ENCODE measurements around the gene WWC2.

Gene WWC2

DNA sequence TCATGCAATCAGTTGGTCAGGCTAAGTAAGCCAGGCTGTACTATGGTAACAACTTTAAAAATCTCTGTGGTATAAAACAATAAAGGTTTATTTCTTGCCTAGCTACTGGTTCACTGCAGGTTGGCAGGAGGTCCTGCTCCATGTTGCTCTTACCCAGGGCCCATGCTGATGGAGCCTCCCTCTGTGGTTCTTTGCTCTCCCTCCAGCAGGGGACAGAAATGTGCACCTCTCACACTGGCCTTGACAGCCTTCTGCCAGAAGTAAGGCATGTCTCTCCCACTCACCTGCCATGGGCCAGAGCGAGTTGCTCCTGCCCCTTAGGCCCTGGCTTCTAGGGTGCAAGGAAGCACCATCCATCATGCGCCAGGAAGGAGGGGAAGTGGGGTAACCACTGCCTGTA lies 189.9 kb downstream of the WWC2 start:
- Histone ChIP-seq H3K9ac (ENCODE audit: low read length) (no peak overlapping the region), H3K27me3 (ENCODE audit: control insufficient read depth, insufficient read depth, low read length) (no peaks in the 10 kb centered on the region), H3K4me1 (ENCODE audit: control insufficient read depth, low read depth, low read length) (no peaks in the 10 kb centered on the region), H3K36me3 (ENCODE audit: control insufficient read depth, low read depth, low read length) (peaks cover 67% of the 10 kb centered on the region), H3K9me3 (ENCODE audit: control insufficient read depth, low read depth, low read length) (no peaks in the 10 kb centered on the region), H3K27ac (ENCODE audit: low read length) (no peak overlapping the region), H3K4me3 (ENCODE audit: low read length) (no peak overlapping the region)

DNA sequence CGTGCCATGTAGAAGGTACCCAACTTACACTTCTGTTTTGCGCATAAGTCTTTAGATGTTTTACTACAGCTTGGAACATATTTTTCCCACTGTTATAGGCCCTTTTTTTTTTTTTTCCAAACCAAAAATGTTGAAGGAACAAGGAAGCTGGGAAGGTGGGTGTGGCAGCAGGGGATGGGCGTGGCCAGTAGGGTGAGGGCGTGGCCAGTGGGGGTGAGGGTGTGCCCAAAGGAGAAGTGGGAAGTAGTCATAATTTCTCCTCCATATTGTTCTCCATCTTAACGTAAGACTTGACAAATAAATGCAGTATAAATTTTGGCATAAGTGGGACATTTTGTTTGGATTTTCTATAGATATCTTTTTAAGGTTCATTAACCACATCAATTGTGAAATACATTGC lies 190.6 kb downstream of the WWC2 start:
- H3K27ac ChIP-seq (ENCODE audit: low read length), result no peak overlapping the region
- H3K4me1 ChIP-seq (ENCODE audit: control insufficient read depth, low read depth, low read length), result no peaks in the 10 kb centered on the region
- no peak overlapping the region for H3K9ac ChIP-seq (ENCODE audit: low read length)
- no peaks in the 10 kb centered on the region for H3K9me3 ChIP-seq (ENCODE audit: control insufficient read depth, low read depth, low read length)
- H3K36me3 ChIP-seq (ENCODE audit: control insufficient read depth, low read depth, low read length), result peaks cover 62% of the 10 kb centered on the region
- no peaks in the 10 kb centered on the region for H3K27me3 ChIP-seq (ENCODE audit: control insufficient read depth, insufficient read depth, low read length)
- no peak overlapping the region for H3K4me3 ChIP-seq (ENCODE audit: low read length)

DNA sequence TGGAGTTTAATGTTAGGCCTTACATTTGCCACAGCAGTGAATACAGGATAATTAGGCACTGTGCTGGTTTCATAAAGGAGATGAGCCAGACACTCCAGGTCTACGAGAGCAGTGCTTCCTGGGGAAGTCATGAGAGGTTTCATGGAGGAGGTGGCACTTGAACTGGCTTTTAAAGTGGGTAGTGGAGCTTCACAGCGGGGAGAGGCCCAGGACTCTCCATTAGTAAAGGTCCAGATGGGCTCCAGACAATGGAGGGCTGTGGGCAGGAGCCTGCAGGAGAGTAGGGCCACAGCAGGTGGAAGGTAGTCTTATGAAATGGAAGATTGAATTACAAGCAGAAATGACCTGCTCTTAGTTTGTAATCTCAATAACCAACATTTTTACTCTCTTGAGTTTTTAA lies 192.0 kb downstream of the WWC2 start:
- Histone ChIP-seq H3K4me3 (ENCODE audit: low read length) (no peak overlapping the region), H3K9ac (ENCODE audit: low read length) (no peak overlapping the region), H3K27me3 (ENCODE audit: control insufficient read depth, insufficient read depth, low read length) (no peaks in the 10 kb centered on the region), H3K4me1 (ENCODE audit: control insufficient read depth, low read depth, low read length) (no peaks in the 10 kb centered on the region), H3K27ac (ENCODE audit: low read length) (no peak overlapping the region), H3K36me3 (ENCODE audit: control insufficient read depth, low read depth, low read length) (peaks cover 57% of the 10 kb centered on the region), H3K9me3 (ENCODE audit: control insufficient read depth, low read depth, low read length) (no peaks in the 10 kb centered on the region)

DNA sequence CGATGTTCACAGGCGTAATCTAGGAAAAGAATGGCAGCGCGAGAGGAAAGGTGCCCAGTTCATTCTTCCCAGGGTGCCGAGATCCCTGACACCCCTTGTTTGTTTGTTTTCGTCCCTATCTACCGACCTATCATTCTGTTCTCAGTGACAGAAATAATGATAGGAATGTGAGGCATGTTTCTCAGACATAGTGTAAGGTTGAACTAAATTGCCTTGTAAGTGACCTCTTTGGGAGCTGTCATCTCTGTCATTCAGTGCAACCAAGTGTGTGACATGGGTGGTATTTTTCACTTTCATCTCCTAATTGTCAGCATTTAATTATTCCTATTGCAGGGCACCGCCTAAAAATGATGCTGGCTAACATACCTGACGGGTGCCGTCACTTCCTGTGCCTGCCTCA lies 196.7 kb downstream of the WWC2 start:
- Histone ChIP-seq H3K4me3 (ENCODE audit: low read length) (no peak overlapping the region), H3K9ac (ENCODE audit: low read length) (no peak overlapping the region), H3K27ac (ENCODE audit: low read length) (no peak overlapping the region), H3K9me3 (ENCODE audit: control insufficient read depth, low read depth, low read length) (no peaks in the 10 kb centered on the region), H3K4me1 (ENCODE audit: control insufficient read depth, low read depth, low read length) (no peaks in the 10 kb centered on the region), H3K27me3 (ENCODE audit: control insufficient read depth, insufficient read depth, low read length) (no peaks in the 10 kb centered on the region), H3K36me3 (ENCODE audit: control insufficient read depth, low read depth, low read length) (peaks cover 29% of the 10 kb centered on the region)

DNA sequence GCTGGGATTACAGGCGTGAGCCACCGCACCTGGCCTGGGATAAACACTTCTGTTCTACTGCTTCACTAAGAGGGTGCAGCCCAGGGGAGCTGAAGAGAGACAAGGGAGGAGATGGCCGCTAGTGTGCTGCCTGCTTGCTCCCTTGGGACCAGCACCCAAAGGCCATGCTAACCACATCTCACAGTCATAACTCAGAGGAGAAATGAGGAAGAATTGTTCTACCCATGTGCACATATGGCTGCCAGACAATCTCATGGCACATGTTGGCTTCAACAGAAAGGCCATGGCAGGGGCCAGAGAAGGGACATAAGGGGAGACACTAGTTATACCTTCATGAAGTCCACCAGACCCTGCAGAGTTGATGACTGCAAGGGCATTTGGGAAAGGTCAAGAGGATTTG lies 198.6 kb downstream of the WWC2 start:
- H3K9ac ChIP-seq (ENCODE audit: low read length), result no peak overlapping the region
- no peak overlapping the region for H3K4me3 ChIP-seq (ENCODE audit: low read length)
- peaks cover 29% of the 10 kb centered on the region for H3K36me3 ChIP-seq (ENCODE audit: control insufficient read depth, low read depth, low read length)
- no peak overlapping the region for H3K27ac ChIP-seq (ENCODE audit: low read length)
- no peaks in the 10 kb centered on the region for H3K4me1 ChIP-seq (ENCODE audit: control insufficient read depth, low read depth, low read length)
- no peaks in the 10 kb centered on the region for H3K27me3 ChIP-seq (ENCODE audit: control insufficient read depth, insufficient read depth, low read length)
- no peaks in the 10 kb centered on the region for H3K9me3 ChIP-seq (ENCODE audit: control insufficient read depth, low read depth, low read length)

DNA sequence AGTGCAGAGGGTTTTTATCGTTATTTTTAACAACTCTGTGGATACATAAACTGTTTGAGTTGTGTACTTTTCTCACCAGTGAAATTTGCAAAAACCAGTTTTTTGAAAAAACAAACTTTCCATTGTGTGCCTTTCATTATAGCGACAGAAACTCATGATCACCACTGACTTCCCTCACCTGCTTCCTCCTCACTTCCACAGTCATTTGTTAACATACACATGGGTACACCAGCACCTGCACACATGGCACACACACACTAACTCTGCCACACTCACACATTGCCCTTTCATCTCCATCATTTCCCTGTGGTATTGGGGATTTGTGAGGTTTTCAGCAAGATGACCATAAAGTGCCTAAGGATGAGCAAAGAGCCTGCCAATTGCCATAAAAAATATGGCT lies 200.4 kb downstream of the WWC2 start:
- H3K4me1 ChIP-seq (ENCODE audit: control insufficient read depth, low read depth, low read length), result no peaks in the 10 kb centered on the region
- H3K9me3 ChIP-seq (ENCODE audit: control insufficient read depth, low read depth, low read length), result no peaks in the 10 kb centered on the region
- H3K4me3 ChIP-seq (ENCODE audit: low read length), result no peak overlapping the region
- no peak overlapping the region for H3K9ac ChIP-seq (ENCODE audit: low read length)
- H3K36me3 ChIP-seq (ENCODE audit: control insufficient read depth, low read depth, low read length), result peaks cover 27% of the 10 kb centered on the region
- no peaks in the 10 kb centered on the region for H3K27me3 ChIP-seq (ENCODE audit: control insufficient read depth, insufficient read depth, low read length)
- no peak overlapping the region for H3K27ac ChIP-seq (ENCODE audit: low read length)

DNA sequence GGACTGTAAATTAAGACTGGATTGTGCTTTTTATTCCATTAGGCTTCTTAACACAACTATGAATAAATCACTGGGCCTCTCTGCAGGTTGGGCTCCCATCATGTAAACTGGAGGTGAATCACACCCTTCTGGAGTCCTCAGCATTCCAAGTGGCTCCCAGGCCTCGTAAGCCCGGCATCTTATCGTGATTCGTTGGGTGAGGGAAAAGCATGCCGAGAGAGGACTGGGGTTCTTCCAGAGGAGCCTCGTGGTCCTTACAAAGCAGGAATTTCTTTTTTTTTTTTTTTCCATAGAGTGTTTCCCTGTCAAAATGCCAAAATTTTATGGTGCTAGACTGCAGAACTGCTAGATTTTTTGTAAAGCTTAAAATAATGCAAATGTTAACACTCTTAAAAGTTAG lies 201.0 kb downstream of the WWC2 start:
- no peaks in the 10 kb centered on the region for H3K9me3 ChIP-seq (ENCODE audit: control insufficient read depth, low read depth, low read length)
- peaks cover 26% of the 10 kb centered on the region for H3K36me3 ChIP-seq (ENCODE audit: control insufficient read depth, low read depth, low read length)
- no peak overlapping the region for H3K27ac ChIP-seq (ENCODE audit: low read length)
- no peaks in the 10 kb centered on the region for H3K4me1 ChIP-seq (ENCODE audit: control insufficient read depth, low read depth, low read length)
- no peaks in the 10 kb centered on the region for H3K27me3 ChIP-seq (ENCODE audit: control insufficient read depth, insufficient read depth, low read length)
- H3K9ac ChIP-seq (ENCODE audit: low read length), result no peak overlapping the region
- no peak overlapping the region for H3K4me3 ChIP-seq (ENCODE audit: low read length)

DNA sequence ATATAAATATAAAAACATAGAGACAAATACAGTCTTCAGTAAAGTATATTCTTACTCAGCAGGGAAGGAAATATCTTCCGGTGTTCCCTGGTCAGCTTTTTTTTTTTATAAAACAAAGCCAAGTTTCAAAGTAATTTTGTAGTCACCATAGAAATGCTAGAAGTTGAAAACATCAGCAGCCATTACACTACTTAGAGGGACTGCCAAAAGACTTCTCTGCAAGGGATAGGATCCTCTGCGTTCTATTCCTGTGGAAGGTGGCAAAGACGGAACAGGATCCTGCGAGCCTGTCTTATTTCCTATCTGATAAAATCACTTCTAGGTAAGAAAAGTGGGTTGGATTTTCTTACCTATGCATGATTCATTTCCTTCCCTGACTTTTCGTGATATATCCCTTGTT lies 201.6 kb downstream of the WWC2 start:
- H3K9ac ChIP-seq (ENCODE audit: low read length), result no peak overlapping the region
- H3K36me3 ChIP-seq (ENCODE audit: control insufficient read depth, low read depth, low read length), result peaks cover 25% of the 10 kb centered on the region
- no peak overlapping the region for H3K27ac ChIP-seq (ENCODE audit: low read length)

DNA sequence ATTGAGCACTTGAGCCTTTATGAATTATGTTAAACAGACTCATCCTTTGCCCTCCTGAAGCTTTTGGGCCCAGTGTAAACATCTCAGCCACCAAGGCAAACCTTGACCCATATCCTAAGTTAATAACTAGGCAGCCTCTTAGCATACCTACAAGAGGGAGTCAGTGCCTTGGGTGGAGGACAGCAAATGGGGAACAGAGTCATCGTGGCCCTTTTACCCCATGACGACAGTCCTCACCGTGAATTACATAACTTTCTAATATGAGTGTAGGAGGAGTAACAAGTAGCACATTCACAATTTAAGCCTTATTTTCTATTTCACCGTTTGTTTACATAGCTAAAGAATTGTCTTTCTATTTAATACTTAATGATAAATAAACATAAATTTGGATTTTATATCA lies 204.2 kb downstream of the WWC2 start:
- H3K4me3 ChIP-seq (ENCODE audit: low read length), result no peak overlapping the region
- H3K36me3 ChIP-seq (ENCODE audit: control insufficient read depth, low read depth, low read length), result peaks cover 16% of the 10 kb centered on the region
- no peaks in the 10 kb centered on the region for H3K4me1 ChIP-seq (ENCODE audit: control insufficient read depth, low read depth, low read length)
- no peak overlapping the region for H3K27ac ChIP-seq (ENCODE audit: low read length)
- no peaks in the 10 kb centered on the region for H3K27me3 ChIP-seq (ENCODE audit: control insufficient read depth, insufficient read depth, low read length)
- no peak overlapping the region for H3K9ac ChIP-seq (ENCODE audit: low read length)
- H3K9me3 ChIP-seq (ENCODE audit: control insufficient read depth, low read depth, low read length), result no peaks in the 10 kb centered on the region

More for the DNA sequence above, 201.6 kb downstream of the WWC2 start:
- Histone ChIP-seq H3K9me3 (ENCODE audit: control insufficient read depth, low read depth, low read length) (no peaks in the 10 kb centered on the region), H3K27me3 (ENCODE audit: control insufficient read depth, insufficient read depth, low read length) (no peaks in the 10 kb centered on the region), H3K4me3 (ENCODE audit: low read length) (no peak overlapping the region), H3K4me1 (ENCODE audit: control insufficient read depth, low read depth, low read length) (no peaks in the 10 kb centered on the region)

DNA sequence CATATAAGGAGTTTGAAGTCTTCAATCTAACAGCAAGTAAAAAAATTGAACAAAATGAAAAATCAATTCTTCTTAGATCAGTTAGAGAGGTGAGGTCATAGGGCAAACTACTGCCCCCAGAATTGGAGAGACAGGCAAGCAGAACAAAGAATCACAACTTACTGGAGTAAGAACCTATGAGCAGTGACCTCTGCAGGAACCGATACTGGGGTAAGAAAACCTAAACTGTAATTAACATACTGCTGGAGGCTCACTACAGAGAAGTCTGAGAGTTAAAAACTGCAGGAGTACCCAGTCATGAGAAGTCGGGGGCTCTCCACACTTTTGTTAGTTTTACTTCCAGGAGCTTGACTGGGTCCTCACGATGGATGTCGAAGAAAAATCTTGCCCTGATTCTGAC lies 205.0 kb downstream of the WWC2 start:
- Histone ChIP-seq H3K9me3 (ENCODE audit: control insufficient read depth, low read depth, low read length) (no peaks in the 10 kb centered on the region), H3K36me3 (ENCODE audit: control insufficient read depth, low read depth, low read length) (peaks cover 19% of the 10 kb centered on the region), H3K27ac (ENCODE audit: low read length) (no peak overlapping the region), H3K4me1 (ENCODE audit: control insufficient read depth, low read depth, low read length) (no peaks in the 10 kb centered on the region), H3K27me3 (ENCODE audit: control insufficient read depth, insufficient read depth, low read length) (no peaks in the 10 kb centered on the region), H3K9ac (ENCODE audit: low read length) (no peak overlapping the region), H3K4me3 (ENCODE audit: low read length) (no peak overlapping the region)

DNA sequence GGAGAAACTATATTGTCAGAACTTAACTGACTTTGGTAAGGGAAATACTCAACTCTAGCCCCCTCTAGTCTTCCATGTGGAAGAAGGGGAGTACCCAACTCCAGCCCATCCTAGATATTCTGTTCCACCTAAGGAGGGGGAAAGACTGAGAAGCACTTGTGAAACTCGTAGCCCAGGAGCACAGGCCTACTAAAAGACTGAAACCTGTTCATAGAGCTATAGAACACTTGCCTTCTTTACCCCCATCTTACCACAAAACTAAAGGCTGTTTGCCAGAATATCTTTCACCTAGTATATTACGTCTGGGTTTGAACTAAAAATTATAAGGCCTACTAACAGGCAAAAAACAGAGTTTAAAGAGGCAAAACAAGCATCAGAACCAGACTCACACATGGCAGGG lies 205.5 kb downstream of the WWC2 start:
- peaks cover 15% of the 10 kb centered on the region for H3K36me3 ChIP-seq (ENCODE audit: control insufficient read depth, low read depth, low read length)
- H3K4me3 ChIP-seq (ENCODE audit: low read length), result no peak overlapping the region
- no peaks in the 10 kb centered on the region for H3K4me1 ChIP-seq (ENCODE audit: control insufficient read depth, low read depth, low read length)
- no peak overlapping the region for H3K27ac ChIP-seq (ENCODE audit: low read length)
- no peak overlapping the region for H3K9ac ChIP-seq (ENCODE audit: low read length)
- no peaks in the 10 kb centered on the region for H3K27me3 ChIP-seq (ENCODE audit: control insufficient read depth, insufficient read depth, low read length)
- H3K9me3 ChIP-seq (ENCODE audit: control insufficient read depth, low read depth, low read length), result no peaks in the 10 kb centered on the region

DNA sequence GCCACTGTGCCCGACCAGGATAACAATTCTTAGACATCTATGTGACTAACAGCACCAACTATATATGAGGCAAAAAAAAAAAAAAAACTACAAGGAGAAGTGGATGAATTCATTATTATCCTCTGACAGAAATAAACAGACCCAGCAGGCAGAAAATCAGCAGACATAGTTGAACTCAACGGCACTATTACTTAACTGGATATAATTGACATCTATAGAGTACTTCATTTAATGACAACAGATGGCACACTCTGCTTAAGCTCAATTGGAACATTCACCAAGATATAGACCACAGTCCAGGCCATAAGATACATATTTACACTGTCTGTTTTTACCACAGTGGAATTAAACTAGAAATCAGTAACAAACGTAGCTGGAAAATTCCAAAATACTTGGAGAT lies 207.8 kb downstream of the WWC2 start:
- H3K4me1 ChIP-seq (ENCODE audit: control insufficient read depth, low read depth, low read length), result no peaks in the 10 kb centered on the region
- peaks cover 13% of the 10 kb centered on the region for H3K36me3 ChIP-seq (ENCODE audit: control insufficient read depth, low read depth, low read length)

More for the DNA sequence above, 207.8 kb downstream of the WWC2 start:
- Histone ChIP-seq H3K27ac (ENCODE audit: low read length) (no peak overlapping the region), H3K4me3 (ENCODE audit: low read length) (no peak overlapping the region), H3K27me3 (ENCODE audit: control insufficient read depth, insufficient read depth, low read length) (no peaks in the 10 kb centered on the region), H3K9ac (ENCODE audit: low read length) (no peak overlapping the region), H3K9me3 (ENCODE audit: control insufficient read depth, low read depth, low read length) (no peaks in the 10 kb centered on the region)
